ENCODE results near the gene CCP110. TPM values are rescaled to one million over a fixed set of nuclear protein-coding genes. Genes with fewer than 3 reads are reported as not detected.
A peak's percentile ranks its signal among the peaks of the same experiment; 100 is the strongest.

CCP110 gene
- total RNA-seq, 1 donor from 2014 or later = 6.6 TPM

DNA sequence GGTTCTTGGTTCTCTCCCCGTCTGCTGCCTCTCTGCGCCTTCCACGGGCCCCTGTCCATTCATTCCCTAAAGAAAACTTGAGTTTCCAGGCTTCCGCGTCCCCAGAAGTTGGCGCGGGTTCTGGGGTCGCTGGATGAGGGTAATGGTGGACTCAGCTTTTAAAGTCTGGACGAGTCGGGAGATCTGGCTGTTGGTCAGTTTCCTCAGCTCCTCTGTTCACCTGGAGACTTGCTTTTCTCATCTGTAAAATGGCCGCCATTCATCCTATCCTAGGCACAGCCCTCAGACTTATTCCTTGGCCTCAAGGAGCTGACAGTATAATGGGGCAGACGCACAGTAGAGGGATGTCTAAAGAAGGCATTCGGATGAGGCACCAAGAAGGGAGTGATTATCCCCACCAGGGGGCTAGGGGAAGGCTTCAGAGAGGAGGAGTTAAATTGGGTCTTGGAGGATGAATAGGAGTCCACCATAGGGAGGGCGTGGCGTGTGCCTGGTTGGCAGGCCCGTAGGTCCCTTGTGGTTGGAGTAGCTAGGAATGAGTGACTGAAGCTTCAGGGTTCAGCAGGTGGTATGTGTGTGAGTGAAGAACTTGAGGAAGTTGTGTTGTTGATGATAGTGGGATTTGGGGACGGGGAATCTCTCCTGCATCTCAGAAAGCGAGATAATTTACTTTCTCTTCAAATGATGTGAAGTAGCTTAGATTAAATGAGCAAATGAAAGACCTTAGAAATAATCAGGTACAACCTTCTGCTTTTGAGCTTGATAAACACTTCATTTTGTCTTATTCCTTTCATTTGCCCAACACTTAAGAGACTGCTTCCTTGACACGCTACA is 32.4 kb downstream of the CCP110 start:
- H3K27me3 ChIP-seq (ENCODE audit: control insufficient read depth, insufficient read depth, low read length) = no peaks in the 10 kb centered on the region
- TF ChIP-seq, protein P1, sequence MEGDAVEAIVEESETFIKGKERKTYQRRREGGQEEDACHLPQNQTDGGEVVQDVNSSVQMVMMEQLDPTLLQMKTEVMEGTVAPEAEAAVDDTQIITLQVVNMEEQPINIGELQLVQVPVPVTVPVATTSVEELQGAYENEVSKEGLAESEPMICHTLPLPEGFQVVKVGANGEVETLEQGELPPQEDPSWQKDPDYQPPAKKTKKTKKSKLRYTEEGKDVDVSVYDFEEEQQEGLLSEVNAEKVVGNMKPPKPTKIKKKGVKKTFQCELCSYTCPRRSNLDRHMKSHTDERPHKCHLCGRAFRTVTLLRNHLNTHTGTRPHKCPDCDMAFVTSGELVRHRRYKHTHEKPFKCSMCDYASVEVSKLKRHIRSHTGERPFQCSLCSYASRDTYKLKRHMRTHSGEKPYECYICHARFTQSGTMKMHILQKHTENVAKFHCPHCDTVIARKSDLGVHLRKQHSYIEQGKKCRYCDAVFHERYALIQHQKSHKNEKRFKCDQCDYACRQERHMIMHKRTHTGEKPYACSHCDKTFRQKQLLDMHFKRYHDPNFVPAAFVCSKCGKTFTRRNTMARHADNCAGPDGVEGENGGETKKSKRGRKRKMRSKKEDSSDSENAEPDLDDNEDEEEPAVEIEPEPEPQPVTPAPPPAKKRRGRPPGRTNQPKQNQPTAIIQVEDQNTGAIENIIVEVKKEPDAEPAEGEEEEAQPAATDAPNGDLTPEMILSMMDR (IDR thresholded peaks at IDR 0.05; ENCODE audit: insufficient read depth, low read length, poor library complexity, severe bottlenecking) = no peak
- H3K36me3 ChIP-seq (ENCODE audit: control insufficient read depth, insufficient read depth, low read length) = no peaks in the 10 kb centered on the region
- DNase-seq (ENCODE audit: low read depth) = no peak
- H3K4me3 ChIP-seq (ENCODE audit: low read depth, low read length) = peak overlapping the region; percentile 92

GRCh38 chr16:19559242-19559910 is 35.6 kb downstream of the CCP110 start:
- Histone ChIP-seq H3K36me3 (ENCODE audit: control insufficient read depth, insufficient read depth, low read length) (no peaks in the 10 kb centered on the region), H3K27me3 (ENCODE audit: control insufficient read depth, insufficient read depth, low read length) (no peaks in the 10 kb centered on the region), H3K4me3 (ENCODE audit: low read depth, low read length) (no peak overlapping the region)
- DNase-seq (ENCODE audit: low read depth) = no peak
- TF ChIP-seq, protein P1 (IDR thresholded peaks at IDR 0.05; ENCODE audit: insufficient read depth, low read length, poor library complexity, severe bottlenecking) = peak; percentile 58

GRCh38 chr16:19560078-19560477 is 36.3 kb downstream of the CCP110 start:
- TF ChIP-seq, protein P1 (IDR thresholded peaks at IDR 0.05; ENCODE audit: insufficient read depth, low read length, poor library complexity, severe bottlenecking) = no peak
- Histone ChIP-seq H3K27me3 (ENCODE audit: control insufficient read depth, insufficient read depth, low read length) (no peaks in the 10 kb centered on the region), H3K36me3 (ENCODE audit: control insufficient read depth, insufficient read depth, low read length) (no peaks in the 10 kb centered on the region), H3K4me3 (ENCODE audit: low read depth, low read length) (no peak overlapping the region)
- no peak for DNase-seq (ENCODE audit: low read depth)

- DNase-seq (ENCODE audit: low read depth) = no peak
- Histone ChIP-seq H3K36me3 (ENCODE audit: control insufficient read depth, insufficient read depth, low read length) (peaks cover 1% of the 10 kb centered on the region), H3K27me3 (ENCODE audit: control insufficient read depth, insufficient read depth, low read length) (no peaks in the 10 kb centered on the region), H3K4me3 (ENCODE audit: low read depth, low read length) (no peak overlapping the region)
- TF ChIP-seq, protein P1 (IDR thresholded peaks at IDR 0.05; ENCODE audit: insufficient read depth, low read length, poor library complexity, severe bottlenecking) = no peak
These were observed 39.6 kb downstream of the CCP110 start for GRCh38 chr16:19563377-19563776.

GRCh38 chr16:19566362-19566761 is 42.6 kb downstream of the CCP110 start:
- H3K36me3 ChIP-seq (ENCODE audit: control insufficient read depth, insufficient read depth, low read length) = peaks cover 1% of the 10 kb centered on the region
- no peak for DNase-seq (ENCODE audit: low read depth)
- H3K27me3 ChIP-seq (ENCODE audit: control insufficient read depth, insufficient read depth, low read length) = no peaks in the 10 kb centered on the region
- TF ChIP-seq, protein P1 (IDR thresholded peaks at IDR 0.05; ENCODE audit: insufficient read depth, low read length, poor library complexity, severe bottlenecking) = no peak
- no peak overlapping the region for H3K4me3 ChIP-seq (ENCODE audit: low read depth, low read length)
